WERI-Rb-1 (cell line): ENCODE results near the gene MYH3.

Experiments used
- DNase-seq: peaks from one replicate; pipeline ENCODE4 v3.0.0-alpha.2; 2020
- H3K27ac ChIP-seq: fragments of 250-450 bp; sonication (Bioruptor Pico); 2 replicates; pipeline ENCODE4 v1.5.1; 2020; ENCODE audit warnings: mild to moderate bottlenecking, moderate library complexity
- H3K27me3 ChIP-seq: fragments of 250-450 bp; sonication (Bioruptor Pico); 2 replicates; pipeline ENCODE4 v1.5.1; 2021; ENCODE audit warnings: mild to moderate bottlenecking, low read depth, moderate library complexity; ENCODE audit not compliant: insufficient read depth, severe bottlenecking
- H3K36me3 ChIP-seq: fragments of 250-450 bp; sonication (Bioruptor Pico); 2 replicates; pipeline ENCODE4 v1.5.1; 2020; ENCODE audit warnings: mild to moderate bottlenecking, moderate library complexity
- H3K4me3 ChIP-seq: 2 replicates; pipeline ENCODE4 v1.5.1; 2011; ENCODE audit warnings: low read depth, mild to moderate bottlenecking, control low read depth, low read length
- H3K9me3 ChIP-seq: fragments of 250-450 bp; sonication (Bioruptor Pico); 2 replicates; pipeline ENCODE4 v1.5.1; 2021; ENCODE audit warnings: mild to moderate bottlenecking, moderate library complexity; ENCODE audit not compliant: severe bottlenecking
- TF ChIP-seq, protein P1 (sequence below): IDR thresholded peaks from 2 replicates; pipeline ENCODE4 v1.5.1; 2011; ENCODE audit warnings: low read depth, mild to moderate bottlenecking, control low read depth, inconsistent platforms, low read length

Gene MYH3

DNA sequence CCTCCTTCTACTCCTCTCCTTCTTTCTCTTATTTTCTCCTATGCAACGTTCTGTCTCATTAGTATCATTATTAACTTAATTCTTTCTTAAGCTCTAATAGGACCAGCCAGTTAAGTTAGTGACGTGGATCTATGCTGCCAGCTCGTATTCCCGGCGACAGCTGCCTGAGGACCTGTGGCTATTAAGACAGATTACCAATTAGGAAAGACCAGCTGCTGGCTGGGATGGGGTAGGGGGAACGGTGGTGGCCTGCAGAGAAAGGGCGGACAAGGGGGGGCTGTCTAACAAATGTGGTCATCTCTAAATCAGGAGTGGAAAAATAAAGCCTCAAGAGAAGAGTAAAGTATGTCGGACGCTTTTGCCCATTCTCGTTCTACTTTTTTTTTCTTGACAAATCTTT lies 770 bp upstream of the MYH3 start:
- Histone ChIP-seq H3K36me3 (no peaks in the 10 kb centered on the region), H3K9me3 (no peaks in the 10 kb centered on the region), H3K27ac (no peak overlapping the region), H3K27me3 (no peaks in the 10 kb centered on the region), H3K4me3 (no peak overlapping the region)
- TF ChIP-seq, protein P1, sequence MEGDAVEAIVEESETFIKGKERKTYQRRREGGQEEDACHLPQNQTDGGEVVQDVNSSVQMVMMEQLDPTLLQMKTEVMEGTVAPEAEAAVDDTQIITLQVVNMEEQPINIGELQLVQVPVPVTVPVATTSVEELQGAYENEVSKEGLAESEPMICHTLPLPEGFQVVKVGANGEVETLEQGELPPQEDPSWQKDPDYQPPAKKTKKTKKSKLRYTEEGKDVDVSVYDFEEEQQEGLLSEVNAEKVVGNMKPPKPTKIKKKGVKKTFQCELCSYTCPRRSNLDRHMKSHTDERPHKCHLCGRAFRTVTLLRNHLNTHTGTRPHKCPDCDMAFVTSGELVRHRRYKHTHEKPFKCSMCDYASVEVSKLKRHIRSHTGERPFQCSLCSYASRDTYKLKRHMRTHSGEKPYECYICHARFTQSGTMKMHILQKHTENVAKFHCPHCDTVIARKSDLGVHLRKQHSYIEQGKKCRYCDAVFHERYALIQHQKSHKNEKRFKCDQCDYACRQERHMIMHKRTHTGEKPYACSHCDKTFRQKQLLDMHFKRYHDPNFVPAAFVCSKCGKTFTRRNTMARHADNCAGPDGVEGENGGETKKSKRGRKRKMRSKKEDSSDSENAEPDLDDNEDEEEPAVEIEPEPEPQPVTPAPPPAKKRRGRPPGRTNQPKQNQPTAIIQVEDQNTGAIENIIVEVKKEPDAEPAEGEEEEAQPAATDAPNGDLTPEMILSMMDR = no peak
- peak; percentile 52 for DNase-seq

GRCh38 chr17:10653987-10654386 lies 3.1 kb downstream of the MYH3 start:
- no peaks in the 10 kb centered on the region for H3K36me3 ChIP-seq
- no peaks in the 10 kb centered on the region for H3K27me3 ChIP-seq
- no peak overlapping the region for H3K4me3 ChIP-seq
- no peaks in the 10 kb centered on the region for H3K9me3 ChIP-seq
- TF ChIP-seq, protein P1 = no peak
- H3K27ac ChIP-seq = no peak overlapping the region
- DNase-seq = no peak

- TF ChIP-seq, protein P1 = no peak
- Histone ChIP-seq H3K27me3 (no peaks in the 10 kb centered on the region), H3K9me3 (no peaks in the 10 kb centered on the region), H3K4me3 (no peak overlapping the region), H3K27ac (no peak overlapping the region), H3K36me3 (no peaks in the 10 kb centered on the region)
- no peak for DNase-seq
These were observed 4.0 kb downstream of the MYH3 start for GRCh38 chr17:10652984-10653659.

GRCh38 chr17:10651927-10652326 lies 5.2 kb downstream of the MYH3 start:
- no peaks in the 10 kb centered on the region for H3K36me3 ChIP-seq
- H3K4me3 ChIP-seq = no peak overlapping the region
- no peak overlapping the region for H3K27ac ChIP-seq
- no peaks in the 10 kb centered on the region for H3K27me3 ChIP-seq
- DNase-seq = no peak
- H3K9me3 ChIP-seq = no peaks in the 10 kb centered on the region
- TF ChIP-seq, protein P1 = no peak

DNA sequence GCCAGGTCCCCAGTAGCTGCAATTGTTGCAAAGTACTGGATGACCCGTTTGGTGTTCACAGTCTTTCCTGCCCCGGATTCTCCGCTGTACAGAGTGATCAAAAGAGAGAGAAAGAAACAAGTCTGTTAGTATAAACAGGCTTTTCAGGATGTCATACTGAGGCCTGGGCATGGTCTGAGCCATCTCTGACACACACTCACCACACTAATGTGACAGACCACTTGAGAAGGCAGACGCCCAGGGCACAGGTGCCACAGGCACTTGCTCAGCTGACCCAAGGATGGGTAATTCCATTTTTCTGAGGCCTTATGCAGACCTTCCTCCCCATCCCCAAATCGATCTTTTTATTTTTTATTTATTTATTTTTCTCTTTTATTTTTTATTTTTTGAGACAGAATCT lies 7.5 kb downstream of the MYH3 start:
- Histone ChIP-seq H3K36me3 (no peaks in the 10 kb centered on the region), H3K27me3 (no peaks in the 10 kb centered on the region), H3K9me3 (no peaks in the 10 kb centered on the region), H3K27ac (no peak overlapping the region), H3K4me3 (no peak overlapping the region)
- TF ChIP-seq, protein P1 = no peak
- no peak for DNase-seq

DNA sequence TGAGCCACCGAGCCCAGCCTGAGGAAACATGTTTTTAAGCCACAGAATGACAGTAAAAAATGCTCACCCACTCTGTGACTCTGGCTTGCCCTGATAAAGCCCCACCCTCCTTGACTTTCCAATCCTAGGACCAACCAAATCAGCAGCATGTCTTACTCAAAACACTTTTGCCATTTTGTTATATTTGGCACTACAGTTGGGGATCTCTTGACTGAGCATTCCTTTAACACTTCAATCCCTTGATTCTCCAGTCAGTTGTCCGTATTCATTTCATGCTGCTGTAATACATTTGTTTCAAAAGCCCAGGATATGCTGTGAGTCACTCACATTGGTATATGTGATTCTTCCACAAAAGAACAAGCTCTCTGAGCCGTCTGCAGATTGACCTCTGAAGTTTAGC lies 8.2 kb downstream of the MYH3 start:
- Histone ChIP-seq H3K4me3 (no peak overlapping the region), H3K27me3 (no peaks in the 10 kb centered on the region), H3K27ac (no peak overlapping the region), H3K9me3 (no peaks in the 10 kb centered on the region), H3K36me3 (no peaks in the 10 kb centered on the region)
- DNase-seq = no peak
- TF ChIP-seq, protein P1 = no peak
